HCT116 (cell line): ENCODE data around the gene OBSL1. TPM values are rescaled to one million over a fixed set of nuclear protein-coding genes. Genes with fewer than 3 reads are reported as not detected.

ENCODE experiments used
- ATAC-seq: fragments of 200-7000 bp; cut with Tn5 transposase; 2 replicates; pipeline ENCODE4 v1.9.1; 2020; ENCODE audit warnings: mild to moderate bottlenecking, moderate library complexity
- BruUV-seq: library from RNA; stranded (reverse); fragments of 400-500 nt; replicated peaks from 2 replicates; lab custom pipeline; 2021; lab: Mats Ljungman, UMichigan
- CTCF ChIA-PET: fragments of 300-600 bp; sonication (Branson Sonifier 250); formaldehyde crosslinking; loops from one replicate; lab custom pipeline; 2021; ENCODE audit warnings: antibody characterized with exemption; lab: Charles Lee
- POLR2A ChIA-PET: fragments of 300-600, 350-600 bp; sonication (Branson Sonifier 250); formaldehyde crosslinking; loops from one replicate; lab custom pipeline; 2021; ENCODE audit warnings: antibody characterized with exemption; lab: Charles Lee
- RAD21 ChIA-PET, 2 experiments: fragments of 300-600 bp; sonication (Branson Sonifier 250); formaldehyde crosslinking; loops; one replicate each; lab custom pipeline; 2023; ENCODE audit warnings: low total read pairs in 2 of 2; ENCODE audit not compliant: uncharacterized antibody in 2 of 2, unreplicated experiment in 2 of 2, low non-redundant PET in 1 of 2; lab: Charles Lee
- DNase-seq: peaks from one replicate; pipeline ENCODE4 v3.0.0-alpha.2; 2010; ENCODE audit warnings: low read depth, low spot score
- H2AFZ ChIP-seq: fragments of 200-600 bp; shearing (Covaris generic), sonication (generic); 2 replicates; pipeline ENCODE4 v1.6.1; 2017; ENCODE audit warnings: low read depth, mixed run types, mixed read lengths, antibody characterized with exemption, low read length; ENCODE audit not compliant: poor library complexity, severe bottlenecking
- H3K27ac ChIP-seq: 2 replicates; pipeline ENCODE4 v1.5.1; 2012; ENCODE audit warnings: low read depth, low read length
- H3K27me3 ChIP-seq: fragments of 200-600 bp; sonication (generic); 2 replicates; pipeline ENCODE4 v1.6.1; 2016; ENCODE audit warnings: mixed run types, low read length, mixed read lengths; ENCODE audit not compliant: insufficient read depth
- H3K36me3 ChIP-seq, 2 experiments: fragments of 200-500 bp in 1 of 2; fragments of 200-600 bp in 1 of 2; sonication (Bioruptor generic) in 1 of 2; sonication (generic) in 1 of 2; 2 replicates each; pipeline versions ENCODE4 v1.5.1 to v1.6.1; 2014 to 2016; ENCODE audit warnings: low read length in 2 of 2, inconsistent platforms in 1 of 2, mixed read lengths in 1 of 2, mixed run types in 1 of 2; ENCODE audit not compliant: insufficient read depth in 2 of 2, control insufficient read depth in 1 of 2
- H3K4me1 ChIP-seq, 2 experiments: fragments of 200-600 bp in 1 of 2; sonication (generic) in 1 of 2; 2 replicates each; pipeline versions ENCODE4 v1.5.1 to v1.6.1; 2012 to 2017; ENCODE audit warnings: low read length in 2 of 2, inconsistent platforms in 1 of 2, mild to moderate bottlenecking in 1 of 2, mixed read lengths in 1 of 2, mixed run types in 1 of 2, moderate library complexity in 1 of 2; ENCODE audit not compliant: insufficient read depth in 2 of 2, control insufficient read depth in 1 of 2
- H3K4me2 ChIP-seq: fragments of 200-600 bp; sonication (generic); 2 replicates; pipeline ENCODE4 v1.6.1; 2017; ENCODE audit warnings: mixed run types, low read length, mixed read lengths
- H3K4me3 ChIP-seq, 2 experiments: fragments of 200-600 bp in 1 of 2; sonication (generic) in 1 of 2; replicated peaks in 1 of 2; 2 replicates each; pipeline ENCODE4 v1.5.1; 2011 to 2016; ENCODE audit warnings: low read length in 2 of 2, control low read depth in 1 of 2, low read depth in 1 of 2, mild to moderate bottlenecking in 1 of 2, mixed read lengths in 1 of 2, mixed run types in 1 of 2
- H3K79me2 ChIP-seq: fragments of 200-600 bp; sonication (generic); 2 replicates; pipeline ENCODE4 v1.6.1; 2017; ENCODE audit warnings: mild to moderate bottlenecking, mixed run types, low read length, moderate library complexity, mixed read lengths; ENCODE audit not compliant: insufficient read depth
- H3K9ac ChIP-seq: fragments of 200-600 bp; sonication (generic); 2 replicates; pipeline ENCODE4 v1.6.1; 2016; ENCODE audit warnings: low read length, mixed read lengths
- H3K9me2 ChIP-seq: fragments of 200-600 bp; sonication (generic), shearing (Covaris generic); 2 replicates; pipeline ENCODE4 v1.6.1; 2017; ENCODE audit warnings: mixed run types, mild to moderate bottlenecking, moderate library complexity; ENCODE audit not compliant: insufficient read depth
- H3K9me3 ChIP-seq, 2 experiments: fragments of 200-500 bp in 1 of 2; fragments of 200-600 bp in 1 of 2; sonication (Bioruptor generic) in 1 of 2; sonication (generic) in 1 of 2; 2 replicates each; pipeline ENCODE4 v1.6.1; 2014 to 2017; ENCODE audit warnings: low read length in 2 of 2, mixed read lengths in 2 of 2, inconsistent platforms in 1 of 2, low read depth in 1 of 2, mild to moderate bottlenecking in 1 of 2, mixed run types in 1 of 2, moderate library complexity in 1 of 2; ENCODE audit not compliant: control insufficient read depth in 1 of 2, insufficient read depth in 1 of 2
- H4K20me1 ChIP-seq: fragments of 200-600 bp; sonication (generic), shearing (Covaris generic); 2 replicates; pipeline ENCODE4 v1.6.1; 2017; ENCODE audit warnings: mixed run types, mild to moderate bottlenecking, moderate library complexity; ENCODE audit not compliant: insufficient read depth
- ATF3 ChIP-seq: IDR thresholded peaks from 2 replicates; pipeline ENCODE4 v1.6.1; 2012
- CEBPB ChIP-seq: IDR thresholded peaks from 2 replicates; pipeline ENCODE4 v1.6.1; 2012; ENCODE audit warnings: low read depth
- CTCF ChIP-seq, 3 experiments: fragments of 200-600 bp in 1 of 3; sonication (generic) in 1 of 3; IDR thresholded peaks in 2 of 3; conservative IDR thresholded peaks in 1 of 3; 2 replicates each; pipeline ENCODE4 v1.5.1; 2012 to 2017; ENCODE audit warnings: low read depth in 2 of 3, low read length in 2 of 3, antibody characterized with exemption in 1 of 3, borderline replicate concordance in 1 of 3, control low read depth in 1 of 3, mild to moderate bottlenecking in 1 of 3, mixed read lengths in 1 of 3, mixed run types in 1 of 3, moderate library complexity in 1 of 3; ENCODE audit not compliant: insufficient read depth in 1 of 3
- EGR1 ChIP-seq: IDR thresholded peaks from 2 replicates; pipeline ENCODE4 v1.6.1; 2012; ENCODE audit warnings: low read depth
- ELF1 ChIP-seq: IDR thresholded peaks from 2 replicates; pipeline ENCODE4 v1.6.1; 2012; ENCODE audit warnings: low read depth, borderline replicate concordance
- EZH2 ChIP-seq: fragments of 200-600 bp; sonication (generic); IDR thresholded peaks from 2 replicates; pipeline ENCODE4 v1.6.1; 2017; ENCODE audit warnings: antibody characterized with exemption, mixed run types
- EZH2phosphoT487 ChIP-seq: fragments of 200-600 bp; IDR thresholded peaks from 2 replicates; pipeline ENCODE4 v1.6.1; 2018; ENCODE audit warnings: antibody characterized with exemption, borderline replicate concordance
- FOSL1 ChIP-seq: IDR thresholded peaks from 2 replicates; pipeline ENCODE4 v1.6.1; 2012; ENCODE audit warnings: low read depth
- JUND ChIP-seq: IDR thresholded peaks from 2 replicates; pipeline ENCODE4 v1.6.1; 2012
- MAX ChIP-seq: IDR thresholded peaks from 2 replicates; pipeline ENCODE4 v1.6.1; 2012
- POLR2A ChIP-seq: IDR thresholded peaks from 2 replicates; pipeline ENCODE4 v1.7.0; 2011; ENCODE audit warnings: borderline replicate concordance; ENCODE audit not compliant: insufficient read depth, insufficient read length; ENCODE audit errors: extremely low read depth
- RAD21 ChIP-seq: IDR thresholded peaks from 2 replicates; pipeline ENCODE4 v1.6.1; 2012; ENCODE audit warnings: low read depth, mild to moderate bottlenecking
- REST ChIP-seq: IDR thresholded peaks from 2 replicates; pipeline ENCODE4 v1.6.1; 2012; ENCODE audit warnings: low read depth
- SIN3A ChIP-seq: IDR thresholded peaks from 2 replicates; pipeline ENCODE4 v1.6.1; 2012; ENCODE audit warnings: low read depth
- SRF ChIP-seq: IDR thresholded peaks from 2 replicates; pipeline ENCODE4 v1.6.1; 2012; ENCODE audit warnings: low read depth
- YY1 ChIP-seq: IDR thresholded peaks from 2 replicates; pipeline ENCODE4 v1.6.1; 2011; ENCODE audit warnings: low read length, low read depth, moderate library complexity, mild to moderate bottlenecking; ENCODE audit not compliant: insufficient replicate concordance; ENCODE audit errors: extremely low read depth
- ZBTB33 ChIP-seq: IDR thresholded peaks from 2 replicates; pipeline ENCODE4 v1.6.1; 2011; ENCODE audit warnings: mild to moderate bottlenecking, low read length, moderate library complexity; ENCODE audit not compliant: insufficient replicate concordance; ENCODE audit errors: extremely low read depth
- ZFX ChIP-seq: fragments of 450-650 bp; IDR thresholded peaks from 2 replicates; pipeline ENCODE4 v1.6.1; 2017
- ZNF274 ChIP-seq: fragments of 200-500 bp; sonication (Bioruptor generic); IDR thresholded peaks from 2 replicates; pipeline ENCODE4 v1.6.1; 2014; ENCODE audit warnings: mild to moderate bottlenecking, low read depth, low read length, inconsistent platforms
- intact Hi-C: fragments of 100-400 bp; cut with micrococcal nuclease; formaldehyde crosslinking; loops from 2 replicates; pipeline ENCODE4 v1.10.0; 2022
- total RNA-seq: library from RNA; stranded (reverse); gene quantifications from one replicate; pipeline ENCODE4 v1.2.1, GENCODE V29; 2021; ENCODE audit not compliant: unreplicated experiment

The OBSL1 gene
- total RNA-seq, 1 experiment from 2014 or later: 45.2 TPM

DNA sequence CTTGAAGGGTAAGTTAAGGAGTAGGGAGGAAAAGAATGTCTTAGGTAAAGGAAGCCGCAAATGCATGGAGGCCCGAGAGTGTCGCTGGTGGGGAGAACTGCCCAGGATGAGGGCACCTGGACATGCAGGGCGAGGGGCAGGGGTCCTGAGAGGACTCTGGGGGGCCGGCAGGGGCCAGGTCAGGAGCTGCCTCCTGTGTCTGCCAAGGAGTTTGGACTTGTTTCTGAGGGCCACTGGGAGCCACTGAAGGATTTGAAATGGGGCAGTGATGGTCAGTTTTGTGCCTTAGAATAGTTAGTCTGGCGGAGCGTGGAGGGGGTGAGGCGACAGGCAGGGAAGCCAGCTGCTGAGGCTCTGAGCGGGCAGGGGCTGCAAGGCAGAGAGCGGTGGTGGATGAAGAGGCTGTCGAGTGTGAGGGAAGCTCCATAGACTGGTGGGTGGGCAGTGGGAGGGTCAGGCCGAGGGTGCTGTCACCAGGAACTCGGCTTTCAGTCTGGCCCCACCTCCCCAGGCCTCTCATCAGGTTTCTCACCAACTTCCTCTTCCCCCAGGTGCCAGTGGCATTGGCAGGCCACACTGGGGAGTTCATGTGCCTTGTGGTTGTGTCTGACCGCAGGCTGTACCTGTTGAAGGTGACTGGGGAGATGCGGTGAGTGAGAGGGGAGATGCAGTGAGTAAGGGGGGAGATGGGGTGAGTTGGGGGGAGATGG is 41.4 kb upstream of the OBSL1 start:
- POLR2A ChIA-PET: no interaction called here

More for the DNA sequence above, 41.4 kb upstream of the OBSL1 start:
- CTCF ChIA-PET: no interaction called here
- Histone ChIP-seq H3K36me3 (no peaks in the 10 kb centered on the region; a peak in 1 of 4 replicates), H3K4me3 (no peak overlapping the region), H3K9me2 (no peaks in the 10 kb centered on the region), H3K79me2 (no peaks in the 10 kb centered on the region), H3K9me3 (no peaks in the 10 kb centered on the region), H3K4me2 (no peak overlapping the region), H3K27ac (no peak overlapping the region), H3K9ac (no peak overlapping the region), H3K4me1 (no peaks in the 10 kb centered on the region; a peak in 1 of 4 replicates), H4K20me1 (no peaks in the 10 kb centered on the region), H2AFZ (no peak overlapping the region), H3K27me3 (no peaks in the 10 kb centered on the region)
- no TSS peak for BruUV-seq
- no peak for DNase-seq
- TF ChIP-seq ZBTB33 (no peak), EGR1 (no peak), REST (no peak), SRF (no peak), EZH2phosphoT487 (no peak), CEBPB (no peak), ATF3 (no peak), RAD21 (no peak), EZH2 (no peak), YY1 (no peak), ZNF274 (no peak), CTCF (IDR thresholded peaks at IDR 0.05 in 2 of 3, conservative IDR thresholded peaks at IDR 0.05 in 1 of 3; ENCODE audit: borderline replicate concordance in 1 of 3, insufficient read depth in 1 of 3, low read depth in 2 of 3, low read length in 2 of 3) (no peak), SIN3A (no peak), POLR2A (no peak), JUND (no peak), MAX (no peak), FOSL1 (no peak), ZFX (no peak), ELF1 (no peak)
- no peak for ATAC-seq
- intact Hi-C loops: no loop called here
- RAD21 ChIA-PET: no interaction called here
